HG03457 (cell line): Measurements from ENCODE around the gene IMPG2.
"Not testable (repeated sequence)": the region's sequence is repeated elsewhere in the genome, so short reads cannot be mapped to it uniquely, and the experiment has no call there.

Source experiments
- ATAC-seq: cut with Tn5 transposase; IDR thresholded peaks from one replicate; pipeline ENCODE4 v1.9.1; 2021; ENCODE audit warnings: moderate number of reproducible peaks; ENCODE audit not compliant: unreplicated experiment

IMPG2 gene

GRCh38 chr3:101320475-101320874 lies at the start of gene IMPG2:
Gene IMPG2, minus strand, starts transcription at chr3:101320575. Its CDS starts 203 bp downstream, at chr3:101320372.
- ATAC-seq: no peak

GRCh38 chr3:101362406-101362805 lies 42.0 kb upstream of the IMPG2 start:
- no peak for ATAC-seq

- no peak for ATAC-seq
Measured at GRCh38 chr3:101351829-101352228, 31.5 kb upstream of the IMPG2 start.

DNA sequence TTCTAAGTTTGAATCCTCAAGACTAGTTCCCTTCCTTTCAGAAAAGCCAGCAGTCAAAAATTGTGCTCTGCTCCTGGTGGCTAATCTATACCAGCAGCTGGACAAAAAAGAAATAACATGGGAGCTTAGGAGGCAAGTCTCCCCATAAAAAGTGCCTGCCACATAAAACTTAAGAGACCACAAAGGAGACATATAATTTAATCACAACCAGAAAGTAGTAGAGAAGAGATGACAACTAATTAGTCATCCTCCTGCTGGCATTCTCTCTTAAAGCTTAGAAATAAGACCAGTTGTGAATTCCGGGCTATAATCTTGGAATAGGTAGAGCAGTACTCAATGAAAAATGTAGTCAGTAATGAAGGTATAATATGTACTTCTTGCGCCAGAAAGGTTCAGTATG lies 20.2 kb upstream of the IMPG2 start:
- no peak for ATAC-seq

- ATAC-seq: no peak
Measured at GRCh38 chr3:101333883-101334282, 13.5 kb upstream of the IMPG2 start.

DNA sequence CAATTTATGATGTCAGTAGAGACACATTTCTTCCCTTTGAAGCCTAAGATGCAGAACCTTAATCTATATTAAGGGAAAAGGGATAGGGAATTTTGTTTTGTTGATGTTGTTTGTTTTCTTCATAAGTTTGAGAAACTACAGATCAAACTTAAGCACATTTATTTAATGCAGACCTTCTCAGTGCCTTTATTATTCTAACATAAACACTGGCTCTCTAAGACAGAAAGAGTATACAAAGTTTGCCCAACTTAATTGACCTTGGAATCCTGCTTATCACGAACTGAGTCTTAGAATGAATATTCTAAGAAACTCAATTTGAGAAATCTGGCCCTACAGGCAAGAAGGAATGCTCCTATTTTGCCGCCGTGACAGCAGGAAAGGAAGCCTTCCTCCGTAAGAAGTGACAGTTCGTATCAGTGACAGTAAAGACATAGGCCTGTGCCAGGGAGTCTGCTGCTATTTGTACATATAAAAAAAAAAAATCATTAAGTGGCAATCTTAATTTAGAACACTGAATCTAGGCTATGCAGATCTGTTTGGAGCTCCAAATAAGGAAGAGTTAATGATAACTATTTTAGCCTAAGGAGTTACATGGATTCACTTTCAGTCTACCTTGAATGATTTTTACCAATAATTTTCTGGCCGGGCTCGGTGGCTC lies 8.8 kb upstream of the IMPG2 start:
- no peak for ATAC-seq

- ATAC-seq: no peak
Measured at GRCh38 chr3:101325393-101326134, 5.2 kb upstream of the IMPG2 start.

DNA sequence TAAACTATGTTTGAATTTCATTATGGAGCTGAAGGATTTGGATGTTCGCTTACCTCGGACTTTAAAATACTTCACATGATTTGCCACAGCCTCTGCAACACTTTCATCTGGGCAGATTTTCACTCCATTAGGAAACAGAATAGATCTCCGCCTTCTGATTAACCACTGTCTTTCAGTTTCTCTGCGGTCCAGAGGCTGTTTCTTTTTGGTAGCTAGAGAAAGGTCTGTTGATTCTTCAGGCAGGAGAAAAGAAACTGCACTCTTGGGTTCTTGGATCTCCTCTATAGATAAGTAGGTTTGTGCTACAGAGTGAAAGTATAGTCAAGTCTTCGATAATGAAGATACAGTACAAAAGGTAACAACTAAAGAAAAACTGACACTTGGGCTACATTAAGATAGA lies 844 bp downstream of the IMPG2 start:
- no peak for ATAC-seq

GRCh38 chr3:101312545-101312944 lies 7.8 kb downstream of the IMPG2 start:
- ATAC-seq: no peak

DNA sequence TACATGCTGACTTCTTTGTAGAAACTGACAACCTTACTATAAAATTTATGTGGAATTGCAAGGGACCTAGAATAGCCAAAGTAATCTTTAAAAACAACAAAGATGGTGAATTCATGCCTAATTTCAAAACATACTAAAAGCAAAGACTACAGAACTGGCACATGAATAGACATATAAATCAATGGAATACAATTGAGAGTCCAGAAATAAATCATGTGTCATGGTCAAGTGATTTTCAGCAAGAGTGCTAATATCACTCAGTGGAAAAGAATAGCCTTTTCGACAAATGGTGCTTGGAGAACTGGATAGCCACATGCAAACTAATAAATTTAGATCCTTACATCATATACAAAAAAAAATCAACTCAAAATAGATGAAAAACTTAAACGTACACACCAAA lies 8.7 kb downstream of the IMPG2 start:
- no peak for ATAC-seq

DNA sequence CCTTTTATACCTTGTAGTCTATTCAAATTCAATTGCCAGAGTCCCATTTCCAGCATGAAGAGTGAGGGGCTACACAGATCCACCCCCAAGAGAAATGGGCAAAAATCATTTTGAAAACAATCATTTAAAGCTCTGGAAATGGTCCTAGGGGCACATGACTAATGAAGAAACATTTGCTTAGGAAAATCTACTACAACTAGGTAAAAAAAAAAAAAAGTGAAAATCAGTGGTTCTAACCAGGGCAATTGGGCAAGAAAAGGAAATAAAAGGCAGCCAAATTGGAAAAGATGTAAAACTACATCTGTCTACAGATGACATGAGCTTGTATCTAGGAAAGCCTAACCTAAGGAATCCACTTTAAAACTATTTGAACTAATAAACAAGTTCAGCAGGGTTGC lies 9.4 kb downstream of the IMPG2 start:
- ATAC-seq: no peak

DNA sequence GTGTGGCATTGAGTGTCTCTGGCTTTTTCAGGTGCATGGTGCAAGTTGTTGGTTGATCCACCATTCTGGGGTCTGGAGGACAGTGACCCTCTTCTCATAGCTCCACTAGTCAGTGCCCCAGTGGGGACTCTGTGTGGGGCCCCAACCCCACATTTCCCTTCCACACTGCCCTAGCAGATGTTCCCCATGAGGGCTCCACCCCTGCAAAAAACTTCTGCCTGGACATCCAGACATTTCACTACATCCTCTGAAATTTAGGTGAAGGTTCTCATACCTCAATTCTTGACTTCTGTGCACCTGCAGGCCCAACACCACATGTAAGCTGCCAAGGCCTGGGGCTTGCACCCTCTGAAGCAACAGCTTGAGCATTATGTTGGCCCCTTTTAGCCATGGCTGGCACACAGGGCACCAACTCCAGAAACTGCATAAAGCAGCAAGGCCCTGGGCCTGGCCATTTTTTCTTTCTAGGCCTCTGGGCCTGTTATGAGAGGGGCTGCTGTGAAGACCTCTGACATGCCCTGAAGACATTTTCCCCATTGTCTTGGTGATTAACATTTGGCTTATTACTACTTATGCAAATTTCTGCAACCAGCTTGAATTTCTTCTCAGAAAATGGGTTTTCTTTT lies 12.1 kb downstream of the IMPG2 start:
- not testable (repeated sequence) for ATAC-seq

- ATAC-seq: no peak
Measured at GRCh38 chr3:101303836-101304235, 16.5 kb downstream of the IMPG2 start.

GRCh38 chr3:101303089-101303731 lies 17.2 kb downstream of the IMPG2 start:
- ATAC-seq: no peak

- no peak for ATAC-seq
Measured at GRCh38 chr3:101300073-101300472, 20.3 kb downstream of the IMPG2 start.

DNA sequence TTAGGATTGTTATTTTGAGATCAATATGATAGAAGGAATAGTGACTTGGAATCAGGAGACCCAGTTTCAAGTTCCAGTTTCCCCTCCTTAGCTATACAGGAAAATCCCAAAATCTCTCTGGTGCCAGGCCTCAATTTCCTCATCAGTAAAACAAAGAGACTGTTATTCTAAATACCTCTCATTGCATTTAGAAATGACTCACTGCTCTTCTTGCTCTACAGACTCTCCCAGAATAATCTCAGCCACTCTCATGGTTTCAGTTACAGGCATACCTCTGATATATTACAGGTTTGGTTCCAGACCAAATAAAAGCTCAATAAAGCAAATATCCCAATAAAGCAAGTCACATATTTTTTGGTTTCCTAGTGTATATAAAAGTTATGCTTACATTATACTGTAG lies 28.3 kb downstream of the IMPG2 start:
- no peak for ATAC-seq

- ATAC-seq: no peak
Measured at GRCh38 chr3:101288294-101288693, 32.1 kb downstream of the IMPG2 start.

DNA sequence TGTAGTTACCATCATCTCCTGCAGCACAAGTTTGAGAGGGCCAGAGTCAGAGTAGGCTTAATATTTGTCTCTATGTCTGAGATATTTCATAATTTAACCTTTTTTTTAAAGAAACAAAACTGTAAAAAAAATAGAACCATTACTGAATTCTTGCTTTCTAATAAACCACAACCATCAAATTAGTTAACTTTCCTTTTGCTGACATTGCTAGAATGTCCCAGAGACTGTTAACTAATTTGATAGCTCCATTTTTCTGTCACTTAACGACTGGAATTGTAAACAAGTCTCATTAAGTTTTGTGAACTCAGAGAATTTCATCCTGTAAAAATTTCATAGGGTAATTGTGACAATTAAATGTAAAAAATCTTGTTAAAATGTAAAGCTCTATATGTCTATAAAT lies 35.6 kb downstream of the IMPG2 start:
- no peak for ATAC-seq

- no peak for ATAC-seq
Measured at GRCh38 chr3:101281521-101282030, 38.8 kb downstream of the IMPG2 start.

GRCh38 chr3:101279765-101280385 lies 40.5 kb downstream of the IMPG2 start:
- ATAC-seq: no peak

DNA sequence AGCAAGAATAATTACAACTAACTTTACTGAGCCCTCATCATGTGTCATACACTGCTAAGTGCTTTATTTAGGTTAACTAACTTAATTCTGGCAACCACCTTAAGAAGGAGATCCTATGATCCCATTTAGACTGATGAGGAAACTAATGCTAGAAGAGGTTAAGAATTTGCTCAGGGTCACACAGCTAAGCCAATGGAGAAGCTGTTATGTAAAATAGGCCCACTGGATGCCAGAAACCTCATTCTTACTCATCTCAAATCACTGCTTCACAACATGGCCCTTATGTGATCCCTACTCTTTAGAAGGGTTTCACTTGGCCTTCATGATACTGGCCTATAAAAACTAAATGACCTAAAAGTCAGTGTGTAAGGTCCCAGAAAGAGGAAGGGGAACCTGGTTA lies 41.2 kb downstream of the IMPG2 start:
- ATAC-seq: no peak
